IMR-90 (cell line): ENCODE results near the gene CYSRT1. TPM values are rescaled to one million over a fixed set of nuclear protein-coding genes. Genes with fewer than 3 reads are reported as not detected.

ENCODE experiments used
- ATAC-seq: fragments of 200-7000 bp; cut with Tn5 transposase; 2 replicates; pipeline ENCODE4 v1.9.1; 2020; ENCODE audit warnings: low read depth, mild to moderate bottlenecking, moderate library complexity
- BruUV-seq: library from RNA; stranded (reverse); fragments of 400-500 nt; replicated peaks from 2 replicates; lab custom pipeline; 2021; lab: Mats Ljungman, UMichigan
- CTCF ChIA-PET: fragments of 300-600 bp; formaldehyde crosslinking; extraction: SDS; loops from one replicate; lab custom pipeline; 2021; ENCODE audit warnings: antibody characterized with exemption; lab: Yijun Ruan, JAX
- POLR2A ChIA-PET: fragments of 300-600 bp; sonication (Branson Sonifier 250); formaldehyde crosslinking; loops from one replicate; lab custom pipeline; 2022; ENCODE audit warnings: antibody characterized with exemption; ENCODE audit not compliant: unreplicated experiment; lab: Charles Lee
- DNase-seq: peaks from one replicate; pipeline ENCODE4 v3.0.0; 2013
- H2AFZ ChIP-seq: replicated peaks from 2 replicates; pipeline ENCODE3; 2013; ENCODE audit warnings: low read length, mild to moderate bottlenecking; ENCODE audit not compliant: poor library complexity
- H2AK5ac ChIP-seq: 2 replicates; pipeline ENCODE4 v1.6.1; 2013; ENCODE audit warnings: low read depth, low read length, inconsistent platforms
- H2AK9ac ChIP-seq: replicated peaks from 2 replicates; pipeline ENCODE3; 2013; ENCODE audit warnings: mild to moderate bottlenecking, low read depth, low read length, moderate library complexity; ENCODE audit not compliant: poor library complexity
- H2BK120ac ChIP-seq: 2 replicates; pipeline ENCODE4 v1.6.1; 2013; ENCODE audit warnings: low read depth, low read length, inconsistent platforms
- H2BK15ac ChIP-seq: 3 replicates; pipeline ENCODE4 v1.6.1; 2013; ENCODE audit warnings: low read depth, low read length, inconsistent platforms
- H2BK20ac ChIP-seq: 2 replicates; pipeline ENCODE4 v1.6.1; 2013; ENCODE audit warnings: low read depth, mild to moderate bottlenecking, inconsistent platforms, low read length, moderate library complexity
- H2BK5ac ChIP-seq: 2 replicates; pipeline ENCODE4 v1.6.1; 2013; ENCODE audit warnings: mild to moderate bottlenecking, low read depth, low read length, inconsistent platforms; ENCODE audit not compliant: poor library complexity, severe bottlenecking
- H3K14ac ChIP-seq: replicated peaks from 2 replicates; pipeline ENCODE4 v1.6.1; 2013; ENCODE audit warnings: low read depth, low read length, inconsistent platforms
- H3K18ac ChIP-seq: 2 replicates; pipeline ENCODE4 v1.6.1; 2013; ENCODE audit warnings: low read depth, low read length, control low read depth
- H3K23ac ChIP-seq: 2 replicates; pipeline ENCODE4 v1.6.1; 2013; ENCODE audit warnings: low read depth, low read length, inconsistent platforms
- H3K27ac ChIP-seq: 2 replicates; pipeline ENCODE4 v1.5.1; 2013; ENCODE audit warnings: mild to moderate bottlenecking, control low read depth, low read length; ENCODE audit not compliant: insufficient read depth
- H3K27me3 ChIP-seq: 2 replicates; pipeline ENCODE4 v1.6.1; 2013; ENCODE audit warnings: low read length; ENCODE audit not compliant: control insufficient read depth, insufficient read depth
- H3K36me3 ChIP-seq: 2 replicates; pipeline ENCODE4 v1.6.1; 2013; ENCODE audit warnings: low read length, mixed read lengths; ENCODE audit not compliant: control insufficient read depth, insufficient read depth
- H3K4ac ChIP-seq: 2 replicates; pipeline ENCODE4 v1.6.1; 2013; ENCODE audit warnings: low read depth, low read length, inconsistent platforms
- H3K4me1 ChIP-seq: 2 replicates; pipeline ENCODE4 v1.6.1; 2013; ENCODE audit warnings: low read length, mixed read lengths; ENCODE audit not compliant: control insufficient read depth, insufficient read depth
- H3K4me2 ChIP-seq: 2 replicates; pipeline ENCODE4 v1.6.1; 2013; ENCODE audit warnings: low read depth, mild to moderate bottlenecking, control low read depth, low read length, moderate library complexity
- H3K4me3 ChIP-seq: 2 replicates; pipeline ENCODE4 v1.5.1; 2013; ENCODE audit warnings: low read depth, mild to moderate bottlenecking, control low read depth, low read length, moderate library complexity; ENCODE audit not compliant: insufficient read depth
- H3K56ac ChIP-seq: 2 replicates; pipeline ENCODE4 v1.6.1; 2013; ENCODE audit warnings: low read length, inconsistent platforms; ENCODE audit not compliant: insufficient read depth; ENCODE audit errors: extremely low read depth
- H3K79me1 ChIP-seq, 2 experiments: 2 replicates each; pipeline ENCODE4 v1.6.1; 2013; ENCODE audit warnings: low read length in 2 of 2, inconsistent platforms in 1 of 2, low read depth in 1 of 2
- H3K9ac ChIP-seq: 2 replicates; pipeline ENCODE4 v1.6.1; 2013; ENCODE audit warnings: low read depth, low read length, control low read depth
- H3K9me1 ChIP-seq: 2 replicates; pipeline ENCODE4 v1.6.1; 2013; ENCODE audit warnings: low read length, inconsistent platforms; ENCODE audit not compliant: insufficient read depth
- H3K9me3 ChIP-seq: 2 replicates; pipeline ENCODE4 v1.6.1; 2013; ENCODE audit warnings: low read length; ENCODE audit not compliant: control insufficient read depth, insufficient read depth
- H4K20me1 ChIP-seq: 2 replicates; pipeline ENCODE4 v1.6.1; 2013; ENCODE audit warnings: low read length, inconsistent platforms; ENCODE audit not compliant: insufficient read depth
- H4K5ac ChIP-seq: 2 replicates; pipeline ENCODE4 v1.6.1; 2013; ENCODE audit warnings: mild to moderate bottlenecking, low read depth, low read length, control low read depth
- H4K8ac ChIP-seq, 2 experiments: 2 replicates each; pipeline ENCODE4 v1.6.1; 2013; ENCODE audit warnings: low read depth in 2 of 2, low read length in 2 of 2, control low read depth in 1 of 2, inconsistent platforms in 1 of 2
- H4K91ac ChIP-seq: 2 replicates; pipeline ENCODE4 v1.6.1; 2013; ENCODE audit warnings: low read depth, low read length, inconsistent platforms; ENCODE audit not compliant: insufficient read depth
- BHLHE40 ChIP-seq: fragments of 150-350 bp; IDR thresholded peaks from 2 replicates; pipeline ENCODE4 v1.6.1; 2016; ENCODE audit warnings: mild to moderate bottlenecking, low read depth, low read length
- CEBPB ChIP-seq: IDR thresholded peaks from 2 replicates; pipeline ENCODE4 v1.6.1; 2012; ENCODE audit warnings: low read depth, low read length, improper control_type of control experiment
- CHD1 ChIP-seq: IDR thresholded peaks from 2 replicates; pipeline ENCODE4 v1.6.1; 2012; ENCODE audit warnings: low read depth, low read length, improper control_type of control experiment
- ELK1 ChIP-seq: fragments of 150-350 bp; IDR thresholded peaks from 2 replicates; pipeline ENCODE4 v1.6.1; 2016; ENCODE audit warnings: low read depth, mild to moderate bottlenecking, low read length, moderate library complexity, borderline replicate concordance
- FOS ChIP-seq: fragments of 150-350 bp; IDR thresholded peaks from 2 replicates; pipeline ENCODE4 v1.6.1; 2016; ENCODE audit warnings: low read depth, low read length
- MAFK ChIP-seq: IDR thresholded peaks from 2 replicates; pipeline ENCODE4 v1.6.1; 2012; ENCODE audit warnings: low read depth, low read length, improper control_type of control experiment
- MXI1 ChIP-seq: IDR thresholded peaks from 2 replicates; pipeline ENCODE4 v1.6.1; 2012; ENCODE audit warnings: low read depth, mild to moderate bottlenecking, low read length, moderate library complexity, borderline replicate concordance
- NFE2L2 ChIP-seq: fragments of 150-350 bp; IDR thresholded peaks from 2 replicates; pipeline ENCODE4 v1.6.1; 2016; ENCODE audit warnings: low read depth, mild to moderate bottlenecking, low read length
- POLR2A ChIP-seq: IDR thresholded peaks from 2 replicates; pipeline ENCODE4 v1.6.1; 2012; ENCODE audit warnings: mild to moderate bottlenecking, low read depth, low read length
- RAD21 ChIP-seq: IDR thresholded peaks from 2 replicates; pipeline ENCODE4 v1.6.1; 2012; ENCODE audit warnings: low read length, improper control_type of control experiment
- RFX5 ChIP-seq: IDR thresholded peaks from 2 replicates; pipeline ENCODE4 v1.8.0; 2012; ENCODE audit warnings: low read depth, mild to moderate bottlenecking, low read length, moderate library complexity
- USF2 ChIP-seq: fragments of 150-350 bp; IDR thresholded peaks from 2 replicates; pipeline ENCODE4 v1.6.1; 2017; ENCODE audit warnings: mild to moderate bottlenecking, antibody characterized with exemption, low read length, low read depth
- WGBS, 2 experiments: methylation state at CpG; one replicate each; pipeline versions ENCODE4 v1.1.5 to v1.1.7; 2013; ENCODE audit warnings: missing lambda C conversion rate in 2 of 2; ENCODE audit not compliant: insufficient read length in 1 of 2; ENCODE audit errors: extremely low coverage in 2 of 2; 5-methylcytosine and 5-hydroxymethylcytosine counted together
- dilution Hi-C: fragments of 300-500 bp; cut with HindIII; formaldehyde crosslinking; loops from one replicate; pipeline ENCODE4 v1.14.3; 2018; ENCODE audit warnings: low sequenced_read_pairs; ENCODE audit not compliant: unreplicated experiment
- in situ Hi-C: fragments of 300-500 bp; cut with MboI; formaldehyde crosslinking; loops from 3 replicates; pipeline ENCODE4 v1.14.3; 2019; ENCODE audit warnings: low sequenced_read_pairs, inconsistent platforms, mixed read lengths
- intact Hi-C: fragments of 100-400 bp; cut with micrococcal nuclease; formaldehyde crosslinking; loops from 2 replicates; pipeline ENCODE4 v1.10.0; 2022
- polyA plus RNA-seq, 3 experiments: library from polyadenylated mRNA; depleted of rRNA; stranded (reverse); fragments of >200 nt; gene quantifications; 2 replicates each; pipeline ENCODE4 v1.2.3, GENCODE V29; 2012; ENCODE audit warnings: low replicate concordance in 1 of 3
- total RNA-seq: library from RNA; depleted of rRNA; stranded (reverse); fragments of >200 nt; gene quantifications from 2 replicates; pipeline ENCODE4 v1.2.3, GENCODE V29; 2012

Gene CYSRT1
- total and polyA plus RNA-seq, 2 of the 4 experiments (the other 2 are of a cell fraction) = 0.18 to 0.84 TPM

GRCh38 chr9:137245450-137246421 lies 20.8 kb downstream of the CYSRT1 start:
- ATAC-seq = no peak

More at GRCh38 chr9:137245450-137246421, 20.8 kb downstream of the CYSRT1 start:
- peaks cover 3 to 28% of the 10 kb centered on the region in 2 experiments; a peak in 3 of 4 replicates for H3K79me1 ChIP-seq
- no peak overlapping the region for H3K14ac ChIP-seq
- no peaks in the 10 kb centered on the region for H3K27me3 ChIP-seq
- no peak overlapping the region for H2BK120ac ChIP-seq
- H2AK9ac ChIP-seq = no peak overlapping the region
- DNase-seq = no peak
- H3K9me3 ChIP-seq = no peaks in the 10 kb centered on the region
- H3K36me3 ChIP-seq = peaks cover 19% of the 10 kb centered on the region
- no peak overlapping the region for H2BK5ac ChIP-seq
- no peak overlapping the region for H4K91ac ChIP-seq
- H3K4me3 ChIP-seq = no peak overlapping the region
- TF ChIP-seq RAD21 (no peak), FOS (no peak), CHD1 (no peak), BHLHE40 (no peak), POLR2A (no peak), ELK1 (no peak), CEBPB (no peak), NFE2L2 (no peak), USF2 (no peak), MAFK (no peak), MXI1 (no peak), RFX5 (no peak)
- CTCF ChIA-PET = no interaction called here
- H3K18ac ChIP-seq = no peak overlapping the region
- no peak overlapping the region for H4K8ac ChIP-seq
- in situ Hi-C loops (no loop called here), intact Hi-C loops (no loop called here), dilution Hi-C loops (no loop called here)
- no peak overlapping the region for H4K5ac ChIP-seq
- H3K9me1 ChIP-seq = peaks cover 4% of the 10 kb centered on the region
- no peak overlapping the region for H3K27ac ChIP-seq
- WGBS, 2 experiments = 94% methylated on average over 12 of the region's 25 CpGs; no CpG with 5 or more reads in 1 of the 2 experiments
- no peak overlapping the region for H2AK5ac ChIP-seq
- no TSS peak for BruUV-seq
- H3K56ac ChIP-seq = no peak overlapping the region
- no peak overlapping the region for H2BK20ac ChIP-seq
- H3K4me1 ChIP-seq = peaks cover 7% of the 10 kb centered on the region; the same call in 1 of the 2 replicates
- H4K20me1 ChIP-seq = peaks cover 33% of the 10 kb centered on the region
- H3K23ac ChIP-seq = no peak overlapping the region
- POLR2A ChIA-PET = interaction anchor here (1.9 kb wide), 1 partner anchor 9 kb away, joined by 9 read pairs; the partner anchor contains the start of gene NELFB
- H3K9ac ChIP-seq = no peak overlapping the region
- H2AFZ ChIP-seq = no peak overlapping the region
- no peak overlapping the region for H3K4ac ChIP-seq
- H2BK15ac ChIP-seq = no peak overlapping the region
- no peak overlapping the region for H3K4me2 ChIP-seq
